ENCODE measurements around the gene CCT7.

Gene CCT7

GRCh38 chr2:73258186-73258912, 24.2 kb downstream of the CCT7 start:
- Histone ChIP-seq H3K36me3 (ENCODE audit: control insufficient read depth in 2 of 2, insufficient read depth in 1 of 2, low read length in 2 of 2) (peaks cover 4 to 48% of the 10 kb centered on the region in 2 experiments; a peak in 2 of 3 replicates), H3K27ac (ENCODE audit: extremely low read depth, low read depth, low read length) (no peak overlapping the region), H3K4me3 (ENCODE audit: low read depth, low read length) (no peak overlapping the region), H3K4me1 (ENCODE audit: control insufficient read depth, insufficient read depth, low read length) (no peaks in the 10 kb centered on the region), H3K9me3 (ENCODE audit: control insufficient read depth, insufficient read depth, low read depth, low read length) (no peaks in the 10 kb centered on the region)
- TF ChIP-seq ZNF280C (tag by site-specific recombination; IDR thresholded peaks at IDR 0.05) (no peak), ZNF26 (tag by site-specific recombination; IDR thresholded peaks at IDR 0.05) (no peak), ZNF416 (tag by site-specific recombination; IDR thresholded peaks at IDR 0.05) (no peak), PRDM2 (tag by site-specific recombination; IDR thresholded peaks at IDR 0.05; ENCODE audit: borderline replicate concordance) (no peak), ZNF707 (tag by site-specific recombination; IDR thresholded peaks at IDR 0.05) (no peak), ZNF132 (tag by site-specific recombination; IDR thresholded peaks at IDR 0.05; ENCODE audit: borderline replicate concordance) (no peak), ZNF677 (tag by site-specific recombination; IDR thresholded peaks at IDR 0.05) (no peak), INSM2 (tag by site-specific recombination; IDR thresholded peaks at IDR 0.05) (no peak), ZBTB44 (tag by site-specific recombination; IDR thresholded peaks at IDR 0.05) (no peak), ZNF624 (tag by site-specific recombination; IDR thresholded peaks at IDR 0.05) (no peak), HOXC10 (CRISPR knock-in tag; IDR thresholded peaks at IDR 0.05) (no peak), PRDM10 (tag by site-specific recombination; IDR thresholded peaks at IDR 0.05) (no peak), ZNF202 (tag by site-specific recombination; IDR thresholded peaks at IDR 0.05; ENCODE audit: borderline replicate concordance) (no peak), ZNF366 (tag by site-specific recombination; conservative IDR thresholded peaks at IDR 0.05) (no peak)
- POLR2A ChIA-PET, result interaction anchor here (1.2 to 2.7 kb wide), 3 partner anchors 17 to 24 kb away, joined by 3 to 18 read pairs (median 4); partner anchors contain the start of genes CCT7 and PRADC1
- CTCF ChIA-PET, result interaction anchor here (1.2 to 2.6 kb wide), 3 partner anchors 9 to 31 kb away, joined by 3 to 8 read pairs (median 3); no protein-coding TSS in a partner anchor

Data from HEK293 (cell line).